ENCODE measurements around the gene EIF4E. TPM values are rescaled to one million over a fixed set of nuclear protein-coding genes. Genes with fewer than 3 reads are reported as not detected.
"Not testable (repeated sequence)": the region's sequence is repeated elsewhere in the genome, so short reads cannot be mapped to it uniquely, and the experiment has no call there.

Gene EIF4E
- polyA plus RNA-seq, 4 donors = 34.3 to 64.2 (median 57.3) TPM

GRCh38 chr4:98838531-98838930 is 90.4 kb downstream of the EIF4E start:
- Histone ChIP-seq H3K36me3 (ENCODE audit: control insufficient read depth in 3 of 3, insufficient read depth in 2 of 3, low read depth in 1 of 3, low read length in 3 of 3) (no peaks in the 10 kb centered on the region), H3K4me1 (ENCODE audit: control insufficient read depth in 3 of 3, insufficient read depth in 2 of 3, low read depth in 1 of 3, low read length in 2 of 3) (no peaks in the 10 kb centered on the region), H3K4me3 (ENCODE audit: low read depth in 1 of 3, low read length in 3 of 3) (no peak overlapping the region), H3K27ac (ENCODE audit: low read depth in 1 of 3, low read length in 2 of 3) (no peak overlapping the region), H3K9me3 (ENCODE audit: control insufficient read depth in 2 of 2, insufficient read depth in 1 of 2, low read depth in 1 of 2, low read length in 1 of 2) (peaks cover 0 to 5% of the 10 kb centered on the region in 2 donors), H3K27me3 (ENCODE audit: control insufficient read depth in 3 of 3, insufficient read depth in 3 of 3, low read length in 3 of 3) (no peaks in the 10 kb centered on the region)
- 78 to 94% (median 92%) methylated on average over 4 of the region's 4 CpGs for WGBS, 3 donors
- no peak for FAIRE-seq
- no peak for DNase-seq

- no peaks in the 10 kb centered on the region for H3K36me3 ChIP-seq (ENCODE audit: control insufficient read depth in 3 of 3, insufficient read depth in 2 of 3, low read depth in 1 of 3, low read length in 3 of 3)
- WGBS, 3 donors = 72 to 80% (median 77%) methylated on average over 1 of the region's 1 CpG
- H3K27ac ChIP-seq (ENCODE audit: low read depth in 1 of 3, low read length in 2 of 3) = no peak overlapping the region
- no peak overlapping the region for H3K4me3 ChIP-seq (ENCODE audit: low read depth in 1 of 3, low read length in 3 of 3)
- DNase-seq = no peak
- H3K9me3 ChIP-seq (ENCODE audit: control insufficient read depth in 2 of 2, insufficient read depth in 1 of 2, low read depth in 1 of 2, low read length in 1 of 2) = no peaks in the 10 kb centered on the region
- no peaks in the 10 kb centered on the region for H3K27me3 ChIP-seq (ENCODE audit: control insufficient read depth in 3 of 3, insufficient read depth in 3 of 3, low read length in 3 of 3)
- H3K4me1 ChIP-seq (ENCODE audit: control insufficient read depth in 3 of 3, insufficient read depth in 2 of 3, low read depth in 1 of 3, low read length in 2 of 3) = no peaks in the 10 kb centered on the region
- FAIRE-seq = no peak
Observed at GRCh38 chr4:98833384-98833783, 95.5 kb downstream of the EIF4E start.

- not testable (repeated sequence) for H3K36me3 ChIP-seq (ENCODE audit: control insufficient read depth in 3 of 3, insufficient read depth in 2 of 3, low read depth in 1 of 3, low read length in 3 of 3); H3K27me3 ChIP-seq (ENCODE audit: control insufficient read depth in 3 of 3, insufficient read depth in 3 of 3, low read length in 3 of 3); H3K9me3 ChIP-seq (ENCODE audit: control insufficient read depth in 2 of 2, insufficient read depth in 1 of 2, low read depth in 1 of 2, low read length in 1 of 2); H3K4me1 ChIP-seq (ENCODE audit: control insufficient read depth in 3 of 3, insufficient read depth in 2 of 3, low read depth in 1 of 3, low read length in 2 of 3); H3K4me3 ChIP-seq (ENCODE audit: low read depth in 1 of 3, low read length in 3 of 3); DNase-seq; FAIRE-seq; H3K27ac ChIP-seq (ENCODE audit: low read depth in 1 of 3, low read length in 2 of 3)
- WGBS, 3 donors = 68 to 92% (median 77%) methylated on average over 1 of the region's 1 CpG
Observed at GRCh38 chr4:98831036-98831435, 97.9 kb downstream of the EIF4E start.

Other genes with a start within 250 kb of the EIF4E start
- gene METAP1, start 66.6 kb upstream of the EIF4E start, polyA plus RNA-seq = 10 to 100 TPM; 27.0 to 86.9 (median 32.9) TPM
- gene ADH5, start 159.7 kb upstream of the EIF4E start, polyA plus RNA-seq = 100 to 1,000 TPM; 135 to 225 (median 170) TPM
- gene ADH4, start 215.2 kb upstream of the EIF4E start, polyA plus RNA-seq = 10 to 100 TPM in 3 of 4 donors, 1 to 10 TPM in 1; 7.5 to 91.2 (median 40.0) TPM